C1 segment of cervical spinal cord (tissue), 14 donors: Measurements from ENCODE around the gene SH3TC1.

Experiments
- DNase-seq, 14 donors: peaks; one replicate each; lab custom pipeline; 2025; lab: John Stamatoyannopoulos, UW

The SH3TC1 gene

DNA sequence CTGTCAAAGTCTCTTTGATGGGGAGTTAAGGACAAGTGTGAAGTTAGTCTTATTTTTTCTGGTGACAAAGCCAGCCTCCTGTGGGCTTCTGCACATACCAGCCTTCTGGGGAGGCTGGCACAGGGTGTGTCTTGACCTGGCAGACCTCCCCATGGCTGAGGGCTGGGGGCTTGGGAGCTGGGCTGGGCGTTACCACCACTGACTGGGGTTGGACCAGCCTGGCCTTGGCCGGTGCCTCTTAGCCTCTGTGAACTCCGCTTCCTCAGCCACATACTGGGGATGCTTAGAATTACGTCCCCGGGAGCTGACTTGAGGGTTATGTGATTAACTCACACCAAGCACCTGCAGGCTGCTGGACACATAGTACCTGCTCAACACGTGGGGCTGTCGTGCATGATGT lies 14.0 kb downstream of the SH3TC1 start:
- no peak for DNase-seq

DNA sequence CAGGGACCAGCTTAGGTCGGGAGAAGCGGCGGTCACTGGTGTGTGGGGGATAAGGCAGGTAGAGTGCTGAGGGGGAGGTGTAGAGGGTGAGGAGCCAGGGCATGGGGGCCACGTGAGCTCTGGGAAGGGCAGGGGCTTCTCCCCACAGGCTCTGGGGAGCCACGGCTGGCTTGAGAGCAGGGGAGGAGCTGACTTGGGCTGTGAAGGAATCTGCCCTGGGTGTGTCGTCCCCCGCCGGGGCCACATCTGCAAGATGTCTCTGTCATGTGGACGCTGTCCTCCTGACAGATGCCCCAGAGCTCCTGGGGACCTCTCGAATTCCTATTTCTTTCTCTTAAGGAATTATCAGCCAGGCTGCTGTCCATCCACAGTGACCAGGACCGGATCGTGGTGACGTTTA lies 15.0 kb downstream of the SH3TC1 start:
- no peak for DNase-seq

DNA sequence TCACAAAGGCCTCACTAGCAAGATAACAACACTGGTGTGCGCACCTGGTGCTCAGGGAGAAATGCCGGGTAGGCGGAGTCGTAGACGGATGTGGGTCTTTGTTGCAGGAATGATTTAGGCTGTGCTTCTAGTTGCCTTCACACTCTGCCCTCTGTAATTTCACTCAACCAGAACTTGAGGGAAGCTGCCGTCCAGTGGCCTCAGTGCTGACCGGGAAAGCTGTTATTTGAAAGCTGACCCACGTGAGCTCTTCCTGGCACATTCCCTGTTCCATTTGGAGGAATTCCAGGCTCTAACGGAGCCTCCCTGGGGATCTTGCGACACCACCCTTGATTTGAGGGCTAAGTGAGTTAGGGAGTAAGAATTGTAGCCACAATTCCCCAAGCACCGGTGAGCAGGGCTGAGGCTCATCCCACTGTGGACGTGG lies 15.9 kb downstream of the SH3TC1 start:
- DNase-seq: peak in 3 of 14 donors; percentile 20 to 29 (median 26)

DNA sequence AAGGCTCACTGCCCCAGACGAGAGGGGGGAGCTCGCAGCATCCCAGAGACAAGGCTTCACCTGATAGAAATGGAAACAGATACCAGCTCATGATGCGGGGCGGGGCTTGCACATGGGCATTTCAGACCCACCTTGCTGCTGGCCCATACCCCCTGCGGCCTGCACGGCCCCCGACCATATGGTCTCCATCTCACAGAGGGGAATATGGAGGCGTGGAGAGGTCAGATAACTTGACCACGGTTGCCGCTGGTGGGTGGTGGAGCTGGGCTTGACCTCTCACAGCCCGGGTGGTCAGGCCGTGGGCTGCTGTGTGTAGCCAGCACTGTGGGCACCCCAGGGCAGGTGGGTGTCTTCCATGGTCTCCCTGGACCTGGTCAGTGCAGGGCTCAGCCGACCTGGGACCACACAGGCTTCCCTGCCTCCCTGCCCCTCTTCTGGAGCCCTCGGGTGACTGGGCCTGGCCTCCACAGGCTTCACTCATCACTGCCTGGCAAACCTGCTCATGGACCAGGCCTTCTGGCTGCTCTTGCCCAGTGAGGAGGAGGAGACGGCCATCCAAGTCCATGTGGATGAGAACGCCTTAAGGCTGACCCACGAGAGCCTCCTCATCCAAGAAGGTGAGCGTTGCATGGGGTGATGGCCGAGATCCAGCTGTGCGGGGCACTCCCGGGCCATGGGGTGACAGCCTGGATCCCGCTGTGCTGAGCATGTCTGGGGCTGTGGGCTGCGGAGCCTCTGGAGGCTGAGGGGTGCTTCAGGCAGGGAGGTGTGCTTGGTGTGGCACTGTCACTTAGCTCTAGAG lies 16.8 kb downstream of the SH3TC1 start:
- DNase-seq: no peak

DNA sequence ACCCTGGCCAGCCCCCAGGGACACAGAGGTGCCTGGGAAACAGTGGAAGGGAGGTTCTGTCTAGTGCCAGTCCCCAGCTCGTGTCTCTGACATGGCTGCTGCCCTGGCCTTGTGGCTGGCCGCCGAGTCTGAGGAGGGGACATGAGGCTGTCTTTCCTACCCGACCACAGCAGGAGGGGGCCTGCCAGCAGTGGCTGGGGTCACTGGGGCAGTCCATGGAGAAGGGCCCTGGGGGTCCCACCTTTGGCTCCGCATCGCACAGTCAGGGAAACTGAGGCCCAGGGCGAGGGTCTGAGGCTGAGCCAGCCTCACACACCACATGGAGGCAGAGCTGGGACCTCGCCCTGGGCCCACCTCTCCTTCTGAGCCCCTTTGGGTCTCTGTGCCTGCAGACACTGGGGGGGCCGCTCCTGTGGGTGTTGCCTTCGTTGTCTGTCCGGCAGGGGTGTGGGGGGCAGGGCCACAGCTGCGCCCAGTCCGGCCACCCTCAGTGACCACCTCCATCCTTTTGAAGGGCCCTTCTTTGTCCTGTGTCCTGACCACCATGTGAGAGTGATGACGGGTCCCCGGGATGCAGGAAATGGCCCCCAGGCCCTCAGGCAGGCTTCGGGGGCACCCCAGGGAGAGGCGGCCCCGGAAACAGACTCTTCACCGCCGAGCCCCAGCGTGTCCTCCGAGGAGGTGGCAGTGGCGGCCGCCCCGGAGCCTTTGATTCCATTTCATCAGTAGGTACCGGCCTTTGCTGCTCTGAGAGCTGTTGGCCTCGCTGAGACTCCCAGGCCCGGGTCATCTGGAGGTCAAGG lies 17.6 kb downstream of the SH3TC1 start:
- DNase-seq: no peak

DNA sequence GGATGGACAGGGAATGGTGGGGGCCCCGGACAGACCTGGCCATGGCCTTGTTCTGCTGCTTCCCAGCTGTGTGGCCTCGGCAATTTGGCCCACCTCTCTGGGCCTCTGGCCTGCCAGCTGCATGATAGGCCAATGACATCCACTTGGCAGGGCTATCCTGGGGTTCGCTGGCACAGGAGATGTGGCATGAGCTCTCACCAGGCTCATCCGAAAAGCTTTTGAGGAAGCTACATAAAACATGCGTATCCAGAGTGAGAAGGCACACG lies 18.1 kb downstream of the SH3TC1 start:
- DNase-seq: no peak

DNA sequence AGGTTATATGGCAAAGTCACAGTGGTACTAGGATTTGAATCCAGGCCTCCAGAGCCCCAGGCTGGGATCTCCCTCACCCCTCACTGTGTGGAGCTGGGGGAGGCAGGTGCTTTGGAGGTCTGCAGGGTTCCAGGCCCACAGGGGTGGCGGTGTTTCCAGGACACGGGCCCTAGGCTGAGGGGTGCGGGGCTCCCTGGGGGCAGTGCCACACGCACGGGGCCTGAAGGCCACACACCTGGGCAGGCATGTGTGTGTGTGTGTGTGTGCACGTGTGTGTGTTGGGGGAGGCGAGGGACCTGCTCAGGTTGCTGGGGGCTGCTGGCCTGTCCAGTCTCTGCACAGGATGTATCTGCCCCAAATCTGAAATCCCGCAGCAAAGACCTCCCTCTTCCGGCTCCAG lies 18.8 kb downstream of the SH3TC1 start:
- no peak for DNase-seq

DNA sequence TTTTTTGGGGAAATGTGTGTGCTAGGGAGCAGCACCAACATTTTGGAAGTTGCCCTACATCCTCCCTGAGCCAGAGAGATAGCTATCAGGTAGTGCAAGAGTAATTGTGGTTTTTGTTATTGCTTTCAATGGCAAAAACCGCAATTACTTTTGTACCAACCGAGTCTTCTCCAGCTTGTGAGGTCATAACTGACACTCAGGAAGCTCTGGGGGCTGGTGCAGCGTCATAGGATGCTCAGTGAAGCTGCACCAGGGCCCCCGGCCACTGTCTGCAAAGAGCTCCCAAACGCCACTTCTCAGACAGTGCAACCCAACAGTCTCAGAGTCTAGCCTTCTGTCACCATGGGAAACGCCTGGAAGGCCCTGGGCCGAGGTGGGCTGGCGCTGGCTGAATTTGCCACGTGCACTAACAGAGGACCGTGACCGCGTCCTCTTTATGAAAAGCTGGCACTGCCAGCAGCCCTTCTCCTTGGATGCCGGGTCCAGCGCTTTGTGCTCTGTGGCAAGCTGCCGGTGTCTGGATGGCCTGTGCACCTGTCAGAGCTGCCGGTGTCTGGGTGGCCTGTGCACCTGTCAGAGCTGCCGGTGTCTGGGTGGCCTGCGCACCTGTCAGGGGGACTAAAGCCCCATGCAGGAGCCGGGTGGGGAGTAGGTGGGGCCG lies 19.4 kb downstream of the SH3TC1 start:
- no peak for DNase-seq

DNA sequence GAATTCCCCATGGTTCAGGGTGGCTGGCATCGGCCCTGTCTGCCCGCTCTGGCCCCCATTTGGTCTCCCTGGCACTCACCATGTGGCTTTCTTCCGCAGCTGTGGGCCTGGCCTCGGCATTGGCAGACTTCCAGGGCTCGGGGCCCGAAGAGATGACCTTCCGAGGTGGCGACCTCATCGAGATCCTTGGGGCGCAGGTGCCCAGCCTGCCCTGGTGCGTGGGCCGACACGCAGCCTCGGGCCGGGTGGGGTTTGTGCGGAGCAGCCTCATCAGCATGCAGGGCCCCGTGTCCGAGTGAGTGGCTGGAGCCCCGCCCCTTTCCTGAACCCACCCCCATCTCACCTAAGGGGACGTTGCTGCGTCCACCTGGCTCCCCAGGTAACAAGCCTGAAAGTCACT lies 20.1 kb downstream of the SH3TC1 start:
- DNase-seq: no peak

DNA sequence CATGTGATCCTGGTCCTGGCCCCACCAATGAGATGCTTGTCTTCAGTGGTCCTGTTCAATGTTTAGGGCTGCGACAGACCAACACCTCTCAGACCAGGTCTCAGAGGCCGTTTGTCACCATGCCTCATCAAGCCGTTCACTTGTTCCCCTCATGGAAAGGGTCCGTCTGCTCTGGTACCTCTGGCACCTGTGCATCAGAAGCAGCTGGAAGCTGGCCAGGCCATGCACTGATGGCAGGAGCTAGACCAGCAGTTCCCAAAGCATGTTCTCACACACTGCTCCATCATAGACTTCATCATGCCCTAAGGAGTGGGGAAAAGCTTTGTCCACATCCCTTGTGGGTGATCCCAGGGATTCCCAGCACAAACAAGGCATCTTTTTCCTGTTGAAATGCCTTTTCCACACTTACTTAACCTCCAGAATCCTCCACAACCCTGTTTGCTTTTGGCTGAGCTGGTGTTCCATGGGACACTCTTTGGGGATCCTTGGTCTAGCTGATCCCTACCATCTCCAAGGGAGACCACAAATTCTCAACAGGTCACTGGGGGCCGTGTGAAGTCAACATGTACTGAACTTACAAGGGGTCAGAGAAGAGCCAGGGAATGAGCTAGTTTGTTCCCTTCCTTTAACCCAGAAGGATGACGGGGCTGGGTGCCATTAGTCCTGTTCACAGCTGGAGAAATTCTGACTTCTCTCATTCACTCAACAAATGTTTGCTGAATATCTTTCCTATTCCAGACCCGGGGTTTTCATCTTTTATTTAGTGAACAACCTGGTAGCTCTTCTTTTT lies 21.8 kb downstream of the SH3TC1 start:
- DNase-seq: no peak

DNA sequence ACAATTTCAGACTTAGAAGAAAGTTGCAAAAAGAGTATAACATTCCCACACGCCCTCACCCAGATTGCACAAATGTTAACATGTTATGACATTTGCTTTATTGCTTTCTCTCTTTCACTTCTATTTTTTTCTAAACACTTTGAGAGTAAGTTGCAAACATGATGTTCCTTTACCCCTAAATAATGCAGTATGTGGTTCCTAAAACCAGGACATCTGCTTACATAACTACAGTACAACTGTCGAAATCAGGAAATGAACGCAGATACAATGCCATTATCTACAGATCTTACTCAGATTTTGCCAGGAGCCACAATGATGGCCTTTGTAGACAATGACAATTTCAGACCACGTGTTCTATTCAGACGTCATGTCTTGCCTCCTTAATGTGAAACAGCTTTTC lies 22.4 kb downstream of the SH3TC1 start:
- DNase-seq: no peak

DNA sequence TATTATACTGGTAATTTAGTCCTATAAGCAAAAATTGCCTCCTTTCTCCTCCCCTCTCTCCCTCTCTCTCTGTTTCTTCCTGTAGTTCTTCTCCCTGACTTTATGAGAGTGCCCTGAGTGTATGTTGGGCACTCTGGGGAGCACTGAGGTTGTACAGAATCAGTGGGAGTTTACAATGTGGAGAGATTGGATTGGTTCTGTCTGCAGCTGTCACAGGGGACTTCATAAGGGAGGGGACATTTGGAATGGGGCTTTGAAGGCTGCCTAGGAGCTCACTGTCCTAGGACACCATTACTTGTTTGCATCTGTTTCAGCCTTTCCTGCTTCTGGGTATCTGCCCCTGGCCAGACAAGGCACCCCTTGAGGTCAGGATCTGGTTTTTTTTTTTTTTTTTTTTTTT lies 22.9 kb downstream of the SH3TC1 start:
- no peak for DNase-seq

DNA sequence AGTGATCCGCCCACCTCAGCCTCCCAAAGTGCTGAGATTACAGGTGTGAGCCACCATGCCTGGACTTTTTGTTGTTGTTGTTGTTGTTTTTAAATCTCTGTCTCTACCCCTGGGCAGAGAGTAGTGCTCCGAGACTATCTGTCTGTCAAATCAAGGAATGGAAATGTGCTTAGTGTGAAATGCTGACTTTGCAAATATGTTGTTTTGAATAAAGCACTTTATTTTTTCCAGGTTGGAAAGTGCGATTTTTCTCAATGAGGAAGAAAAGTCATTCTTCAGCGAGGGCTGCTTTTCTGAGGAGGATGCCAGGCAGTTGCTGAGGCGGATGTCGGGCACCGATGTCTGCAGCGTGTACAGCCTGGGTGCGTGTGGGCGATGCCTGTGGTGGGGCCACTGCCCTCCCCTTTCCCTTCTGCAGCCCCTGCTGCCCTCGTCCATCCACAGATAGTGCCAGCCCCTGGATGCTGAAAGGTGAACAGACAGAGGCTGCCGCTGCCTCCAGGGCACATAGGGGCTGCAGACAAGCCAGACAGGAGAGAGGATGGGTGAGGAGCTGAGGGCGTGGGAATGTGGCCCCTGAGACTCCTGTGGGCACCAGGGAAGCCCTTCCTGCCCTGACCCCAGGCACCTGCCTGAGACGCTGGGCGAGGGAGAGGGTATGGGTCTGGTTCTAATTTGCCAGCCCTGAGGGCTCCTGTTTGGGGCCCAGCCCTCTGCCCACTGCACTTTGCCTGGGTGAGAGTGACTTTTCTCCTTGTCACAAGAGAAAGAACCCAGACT lies 23.7 kb downstream of the SH3TC1 start:
- DNase-seq: no peak

DNA sequence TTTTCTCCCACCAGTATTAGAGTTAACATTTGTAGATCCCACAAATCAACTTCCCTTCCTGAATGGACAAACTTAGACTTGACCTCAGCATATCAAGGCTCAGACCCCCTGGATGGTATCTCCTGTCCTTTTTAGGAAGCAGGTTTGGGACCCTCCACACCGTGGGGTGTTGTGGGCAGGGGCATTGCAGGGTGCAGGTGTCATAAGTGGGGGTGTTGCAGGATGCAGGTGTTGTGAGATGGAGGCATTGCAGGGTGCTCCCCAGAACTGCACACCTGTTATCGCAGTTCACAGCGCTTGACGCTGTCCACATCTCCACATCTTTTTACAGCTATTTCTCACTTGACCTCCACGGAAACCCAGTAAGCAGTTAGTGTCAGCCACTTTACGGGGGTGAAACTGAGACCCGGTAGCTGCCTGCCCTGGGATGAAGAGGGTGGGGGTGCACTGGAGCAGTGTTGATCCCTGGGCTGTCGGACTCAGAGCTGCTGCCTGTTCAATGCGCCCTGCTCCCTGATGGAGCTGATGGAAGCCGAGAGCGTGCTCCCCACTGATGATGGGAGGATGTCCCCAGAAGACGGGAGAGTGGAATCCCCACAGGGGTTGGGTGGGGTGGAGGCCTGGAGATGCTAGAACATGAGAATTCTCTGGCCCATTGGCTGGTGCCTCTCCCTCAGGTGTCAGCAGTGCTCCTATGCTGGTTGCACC lies 25.3 kb downstream of the SH3TC1 start:
- no peak for DNase-seq

DNA sequence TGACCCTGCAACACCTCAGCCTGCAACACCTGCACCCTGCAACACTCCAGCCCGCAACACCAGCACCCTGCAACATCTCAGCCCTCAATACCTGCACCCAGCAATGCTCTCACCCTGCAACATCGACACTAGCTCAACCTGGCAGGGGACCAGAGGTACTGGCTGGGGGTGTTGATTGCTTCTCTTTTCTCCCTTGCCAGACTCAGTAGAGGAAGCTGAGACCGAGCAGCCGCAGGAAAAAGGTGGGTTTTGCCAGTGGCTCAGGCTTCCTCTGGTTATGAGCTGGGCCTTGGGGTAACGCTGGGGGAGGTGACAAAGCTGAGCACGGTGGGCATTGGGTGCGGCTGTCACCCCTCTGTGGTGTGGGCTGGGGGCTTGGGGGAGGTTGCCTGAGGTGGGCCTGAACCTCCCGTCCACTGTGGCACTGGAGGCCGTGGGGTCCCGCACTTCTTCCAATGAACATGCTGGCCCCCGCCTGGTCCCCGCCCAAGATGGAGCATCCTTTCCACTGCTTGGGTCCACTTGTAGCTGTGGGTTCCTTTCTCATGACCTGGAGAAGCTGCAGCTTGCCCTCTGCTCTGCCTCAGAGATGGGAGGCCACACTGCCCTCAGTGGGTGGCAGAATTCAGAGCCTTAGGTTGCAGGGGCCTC lies 26.0 kb downstream of the SH3TC1 start:
- DNase-seq: no peak

DNA sequence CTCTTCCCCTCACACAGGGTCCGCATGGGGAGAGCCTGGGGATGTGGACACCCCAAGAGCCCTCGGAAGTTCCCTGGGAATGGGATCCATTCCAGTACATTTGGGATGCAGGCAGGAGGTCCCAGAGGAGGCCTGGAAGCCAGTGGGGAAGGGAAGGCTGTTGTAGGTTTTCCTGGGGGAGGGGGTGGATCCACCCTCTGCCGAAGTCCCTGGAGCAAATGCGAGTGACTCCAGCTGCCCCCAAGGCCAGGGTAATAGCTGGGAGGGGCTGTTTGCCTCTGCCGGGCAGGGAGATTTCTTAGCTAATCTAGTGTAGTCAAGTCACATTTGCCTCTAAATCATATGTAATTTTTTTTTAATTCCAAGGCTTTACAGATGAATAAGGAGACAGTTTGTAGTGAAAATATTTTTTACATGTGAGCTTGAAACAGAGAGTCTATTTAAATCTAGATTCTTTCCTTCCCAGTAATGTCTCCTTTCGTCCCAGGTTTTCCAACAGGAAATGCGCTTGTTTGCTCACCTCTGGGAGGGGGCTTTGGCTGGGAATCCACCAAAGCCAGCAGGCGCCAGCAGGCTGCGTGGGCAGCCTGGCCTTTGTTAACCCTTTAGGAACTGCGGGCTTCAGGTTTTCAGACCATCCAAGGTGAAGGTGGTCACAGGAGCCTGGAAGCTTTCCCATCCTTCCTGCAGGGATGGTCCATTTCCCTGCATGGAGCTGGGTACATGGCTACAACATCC lies 26.8 kb downstream of the SH3TC1 start:
- no peak for DNase-seq

DNA sequence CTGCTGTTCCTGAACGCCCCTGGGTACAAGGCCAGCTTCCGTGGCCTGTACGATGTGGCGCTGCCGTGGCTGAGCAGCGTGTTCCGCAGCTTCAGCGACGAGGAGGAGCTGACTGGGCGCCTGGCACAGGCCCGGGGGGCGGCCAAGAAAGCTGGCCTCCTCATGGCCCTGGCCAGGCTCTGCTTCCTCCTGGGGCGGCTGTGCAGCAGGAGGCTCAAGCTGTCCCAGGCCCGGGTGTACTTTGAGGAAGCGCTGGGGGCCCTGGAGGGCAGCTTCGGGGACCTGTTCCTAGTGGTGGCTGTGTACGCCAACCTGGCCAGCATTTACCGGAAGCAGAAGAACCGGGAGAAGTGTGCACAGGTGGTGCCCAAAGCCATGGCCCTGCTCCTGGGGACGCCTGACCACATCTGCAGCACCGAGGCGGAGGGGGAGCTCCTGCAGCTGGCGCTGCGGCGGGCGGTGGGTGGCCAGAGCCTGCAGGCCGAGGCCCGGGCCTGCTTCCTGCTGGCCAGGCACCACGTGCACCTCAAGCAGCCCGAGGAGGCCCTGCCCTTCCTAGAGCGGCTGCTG lies 28.2 kb downstream of the SH3TC1 start:
- peak in 2 of 14 donors; percentile 10 to 56 for DNase-seq

DNA sequence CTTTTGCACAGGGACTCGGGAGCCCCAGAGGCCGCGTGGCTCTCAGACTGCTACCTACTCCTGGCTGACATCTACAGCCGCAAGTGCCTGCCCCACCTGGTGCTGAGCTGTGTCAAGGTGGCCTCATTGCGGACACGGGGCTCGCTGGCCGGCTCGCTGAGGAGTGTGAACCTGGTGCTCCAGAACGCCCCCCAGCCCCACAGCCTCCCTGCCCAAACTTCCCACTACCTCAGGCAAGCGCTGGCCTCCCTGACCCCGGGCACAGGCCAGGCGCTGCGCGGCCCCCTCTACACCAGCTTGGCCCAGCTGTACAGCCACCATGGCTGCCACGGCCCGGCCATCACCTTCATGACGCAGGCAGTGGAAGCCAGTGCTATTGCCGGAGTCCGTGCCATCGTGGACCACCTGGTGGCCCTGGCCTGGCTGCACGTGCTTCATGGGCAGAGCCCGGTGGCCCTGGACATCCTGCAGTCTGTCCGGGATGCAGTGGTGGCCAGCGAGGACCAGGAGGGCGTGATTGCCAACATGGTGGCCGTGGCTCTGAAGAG lies 28.8 kb downstream of the SH3TC1 start:
- no peak for DNase-seq
